Ectodermal cell (in vitro differentiated cells): ENCODE measurements around the gene ZDHHC14.

ENCODE experiments used
- H3K27ac ChIP-seq: 2 replicates; pipeline ENCODE4 v1.7.0; 2013; ENCODE audit warnings: mild to moderate bottlenecking, low read depth, low read length; ENCODE audit not compliant: insufficient read depth, poor library complexity, severe bottlenecking
- H3K27me3 ChIP-seq: 2 replicates; pipeline ENCODE4 v1.7.0; 2013; ENCODE audit warnings: mild to moderate bottlenecking, low read length; ENCODE audit not compliant: insufficient read depth, control insufficient read depth, poor library complexity, severe bottlenecking
- H3K36me3 ChIP-seq: one replicate; pipeline ENCODE4 v1.7.0; 2013; ENCODE audit warnings: low read length; ENCODE audit not compliant: control insufficient read depth, insufficient read depth
- H3K4me1 ChIP-seq: one replicate; pipeline ENCODE4 v1.7.0; 2013; ENCODE audit warnings: low read length; ENCODE audit not compliant: control insufficient read depth, insufficient read depth
- H3K4me3 ChIP-seq: 2 replicates; pipeline ENCODE4 v1.7.0; 2013; ENCODE audit warnings: low read depth, low read length, control low read depth; ENCODE audit not compliant: insufficient read depth
- H3K9me3 ChIP-seq: 2 replicates; pipeline ENCODE4 v1.7.0; 2013; ENCODE audit warnings: mild to moderate bottlenecking, low read length, moderate library complexity; ENCODE audit not compliant: control insufficient read depth
- WGBS, 2 experiments: methylation state at CpG; one replicate each; pipeline ENCODE4 v1.1.7; 2013; ENCODE audit warnings: missing lambda C conversion rate in 2 of 2; 5-methylcytosine and 5-hydroxymethylcytosine counted together

ZDHHC14 gene

GRCh38 chr6:157632821-157633220 is 251.8 kb downstream of the ZDHHC14 start:
- no peak overlapping the region for H3K27ac ChIP-seq
- no peaks in the 10 kb centered on the region for H3K36me3 ChIP-seq
- no peaks in the 10 kb centered on the region for H3K9me3 ChIP-seq
- WGBS, 2 experiments: 93 to 95% methylated on average over 5 of the region's 5 CpGs
- no peak overlapping the region for H3K4me3 ChIP-seq
- no peaks in the 10 kb centered on the region for H3K27me3 ChIP-seq
- H3K4me1 ChIP-seq: peaks cover 8% of the 10 kb centered on the region

GRCh38 chr6:157634546-157634945 is 253.6 kb downstream of the ZDHHC14 start:
- Histone ChIP-seq H3K4me1 (peaks cover 4% of the 10 kb centered on the region), H3K27me3 (no peaks in the 10 kb centered on the region), H3K27ac (no peak overlapping the region), H3K9me3 (no peaks in the 10 kb centered on the region), H3K36me3 (no peaks in the 10 kb centered on the region), H3K4me3 (no peak overlapping the region)
- 91 to 95% methylated on average over 8 of the region's 8 CpGs for WGBS, 2 experiments

DNA sequence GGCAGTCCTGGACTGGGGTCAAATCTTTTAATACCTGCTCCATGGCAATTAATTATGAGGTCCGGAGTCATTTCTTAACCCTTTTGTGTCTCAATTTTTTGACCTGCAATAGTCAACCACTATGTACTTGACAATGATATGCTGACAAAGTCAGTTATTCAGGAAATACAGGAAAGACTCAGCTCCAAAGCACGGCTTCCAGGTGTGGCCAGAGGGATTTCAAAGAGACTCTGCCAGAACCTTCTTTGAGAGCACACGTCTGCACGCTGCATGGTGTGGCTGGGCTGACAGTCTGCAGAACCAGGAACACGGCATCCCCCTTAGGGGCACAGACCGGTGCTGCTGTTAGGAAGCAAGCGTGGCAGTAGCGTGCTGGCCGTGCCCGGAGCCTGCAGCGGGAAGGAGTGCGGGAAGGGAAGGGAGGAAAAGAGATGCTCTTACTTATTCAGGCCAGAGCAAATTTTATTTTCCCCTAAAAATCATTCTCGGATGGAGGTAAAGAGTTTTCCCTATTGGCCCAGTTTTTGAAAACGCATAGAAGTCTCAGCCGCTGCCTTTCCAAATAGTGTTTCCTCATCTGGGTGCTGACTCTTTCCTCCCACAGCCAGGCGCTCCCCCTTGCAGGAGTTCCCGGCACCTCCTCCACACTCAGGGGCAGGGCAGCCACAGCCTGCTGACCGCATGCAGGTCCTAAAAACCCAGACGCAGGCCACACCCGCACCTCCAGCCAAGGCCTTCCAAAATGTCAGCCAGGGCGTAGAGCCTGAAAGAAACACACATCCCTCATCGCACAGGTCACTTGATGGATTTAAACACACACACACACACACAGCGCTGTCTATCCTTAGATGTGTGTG is 254.6 kb downstream of the ZDHHC14 start:
- Histone ChIP-seq H3K27ac (no peak overlapping the region), H3K27me3 (no peaks in the 10 kb centered on the region), H3K4me3 (no peak overlapping the region), H3K4me1 (peaks cover 4% of the 10 kb centered on the region), H3K36me3 (no peaks in the 10 kb centered on the region), H3K9me3 (no peaks in the 10 kb centered on the region)
- 87% methylated on average over 21 to 22 of the region's 23 CpGs for WGBS, 2 experiments

- H3K36me3 ChIP-seq: no peaks in the 10 kb centered on the region
- H3K27ac ChIP-seq: no peak overlapping the region
- H3K4me3 ChIP-seq: no peak overlapping the region
- H3K27me3 ChIP-seq: no peaks in the 10 kb centered on the region
- 93 to 94% methylated on average over 5 of the region's 5 CpGs for WGBS, 2 experiments
- no peaks in the 10 kb centered on the region for H3K9me3 ChIP-seq
- no peaks in the 10 kb centered on the region for H3K4me1 ChIP-seq
These were observed 256.5 kb downstream of the ZDHHC14 start for GRCh38 chr6:157637516-157637915.

DNA sequence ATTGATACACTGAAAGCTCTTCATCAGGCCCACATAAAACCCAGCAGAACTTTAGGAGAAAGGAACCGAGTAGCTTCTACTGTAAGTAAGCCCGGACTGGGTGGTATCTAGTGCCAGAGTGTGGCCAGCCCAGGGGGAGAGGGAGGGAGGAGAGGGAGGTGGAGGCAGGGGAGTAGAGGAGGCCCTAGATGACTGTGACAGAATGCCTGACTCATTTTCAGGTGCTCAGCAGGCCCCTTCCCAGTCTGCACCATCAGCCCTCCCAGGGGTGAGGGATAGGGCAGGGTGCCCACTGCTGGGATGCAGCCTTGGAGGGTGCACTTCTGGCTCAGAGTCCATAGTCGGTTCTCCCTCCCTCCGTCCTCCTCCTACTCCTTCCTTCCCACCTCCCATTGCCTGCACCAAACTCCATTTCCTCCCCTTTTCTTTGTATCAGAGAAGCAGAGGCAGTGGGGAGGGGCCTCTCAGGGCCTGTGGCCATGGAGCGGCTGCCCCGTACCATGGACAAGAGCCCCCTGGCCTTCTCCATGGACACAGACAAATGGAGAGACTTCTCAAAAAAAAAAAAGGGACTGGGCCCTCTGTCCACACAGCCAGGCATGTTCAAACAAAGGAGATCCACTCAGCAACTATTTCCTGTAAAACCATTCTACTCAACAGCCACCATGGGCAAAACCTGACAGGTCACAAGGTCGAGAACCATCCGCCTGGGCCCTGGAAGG is 257.1 kb downstream of the ZDHHC14 start:
- H3K27ac ChIP-seq: no peak overlapping the region
- H3K36me3 ChIP-seq: no peaks in the 10 kb centered on the region
- no peaks in the 10 kb centered on the region for H3K27me3 ChIP-seq
- H3K4me3 ChIP-seq: no peak overlapping the region
- no peaks in the 10 kb centered on the region for H3K4me1 ChIP-seq
- WGBS, 2 experiments: 85 to 88% methylated on average over 8 of the region's 8 CpGs
- no peaks in the 10 kb centered on the region for H3K9me3 ChIP-seq

- Histone ChIP-seq H3K36me3 (no peaks in the 10 kb centered on the region), H3K4me1 (no peaks in the 10 kb centered on the region), H3K27me3 (no peaks in the 10 kb centered on the region), H3K27ac (no peak overlapping the region), H3K9me3 (no peaks in the 10 kb centered on the region), H3K4me3 (no peak overlapping the region)
- WGBS, 2 experiments: 95 to 96% methylated on average over 7 of the region's 7 CpGs
These were observed 257.8 kb downstream of the ZDHHC14 start for GRCh38 chr6:157638779-157639178.

GRCh38 chr6:157640746-157641451 is 259.9 kb downstream of the ZDHHC14 start:
- WGBS, 2 experiments: 96 to 97% methylated on average over 7 to 8 of the region's 8 CpGs
- Histone ChIP-seq H3K27me3 (no peaks in the 10 kb centered on the region), H3K4me1 (no peaks in the 10 kb centered on the region), H3K9me3 (no peaks in the 10 kb centered on the region), H3K27ac (no peak overlapping the region), H3K36me3 (no peaks in the 10 kb centered on the region), H3K4me3 (no peak overlapping the region)

GRCh38 chr6:157641837-157642236 is 260.8 kb downstream of the ZDHHC14 start:
- Histone ChIP-seq H3K4me3 (no peak overlapping the region), H3K36me3 (no peaks in the 10 kb centered on the region), H3K9me3 (no peaks in the 10 kb centered on the region), H3K4me1 (no peaks in the 10 kb centered on the region), H3K27ac (no peak overlapping the region), H3K27me3 (no peaks in the 10 kb centered on the region)
- whole genome bisulfite sequencing, 2 experiments: 93 to 97% methylated on average over 1 to 2 of the region's 2 CpGs

DNA sequence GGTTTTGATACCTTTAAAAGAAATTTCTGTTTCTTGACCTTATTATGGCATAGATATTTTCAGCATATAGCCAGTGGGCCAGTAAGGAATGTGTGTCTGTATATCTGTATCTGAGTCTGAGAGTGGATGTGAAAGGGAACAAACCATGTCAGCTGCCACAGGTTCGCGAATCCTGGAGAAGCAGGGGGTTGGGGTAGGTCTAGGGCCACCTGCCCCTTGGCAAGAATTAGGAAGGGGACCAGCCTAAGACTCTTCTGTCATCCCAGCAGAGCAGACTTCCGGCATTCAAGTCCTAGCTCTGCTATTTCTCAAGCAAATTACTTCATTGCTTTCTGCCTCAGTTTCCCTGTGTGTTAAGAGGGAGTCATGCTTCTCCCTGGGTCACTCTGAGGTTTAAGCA is 261.7 kb downstream of the ZDHHC14 start:
- Histone ChIP-seq H3K36me3 (no peaks in the 10 kb centered on the region), H3K9me3 (no peaks in the 10 kb centered on the region), H3K4me1 (no peaks in the 10 kb centered on the region), H3K27me3 (no peaks in the 10 kb centered on the region), H3K27ac (no peak overlapping the region), H3K4me3 (no peak overlapping the region)
- 94 to 98% methylated on average over 3 of the region's 3 CpGs for WGBS, 2 experiments
